GM21526 (cell line): ENCODE measurements around the gene CENPF.
A peak's percentile ranks its signal among the peaks of the same experiment; 100 is the strongest.
"Not testable (repeated sequence)": the region's sequence is repeated elsewhere in the genome, so short reads cannot be mapped to it uniquely, and the experiment has no call there.

Experiments
- ATAC-seq: cut with Tn5 transposase; IDR thresholded peaks from one replicate; pipeline ENCODE4 v1.9.1; 2021; ENCODE audit warnings: moderate library complexity; ENCODE audit not compliant: unreplicated experiment, low FRiP score

CENPF gene

DNA sequence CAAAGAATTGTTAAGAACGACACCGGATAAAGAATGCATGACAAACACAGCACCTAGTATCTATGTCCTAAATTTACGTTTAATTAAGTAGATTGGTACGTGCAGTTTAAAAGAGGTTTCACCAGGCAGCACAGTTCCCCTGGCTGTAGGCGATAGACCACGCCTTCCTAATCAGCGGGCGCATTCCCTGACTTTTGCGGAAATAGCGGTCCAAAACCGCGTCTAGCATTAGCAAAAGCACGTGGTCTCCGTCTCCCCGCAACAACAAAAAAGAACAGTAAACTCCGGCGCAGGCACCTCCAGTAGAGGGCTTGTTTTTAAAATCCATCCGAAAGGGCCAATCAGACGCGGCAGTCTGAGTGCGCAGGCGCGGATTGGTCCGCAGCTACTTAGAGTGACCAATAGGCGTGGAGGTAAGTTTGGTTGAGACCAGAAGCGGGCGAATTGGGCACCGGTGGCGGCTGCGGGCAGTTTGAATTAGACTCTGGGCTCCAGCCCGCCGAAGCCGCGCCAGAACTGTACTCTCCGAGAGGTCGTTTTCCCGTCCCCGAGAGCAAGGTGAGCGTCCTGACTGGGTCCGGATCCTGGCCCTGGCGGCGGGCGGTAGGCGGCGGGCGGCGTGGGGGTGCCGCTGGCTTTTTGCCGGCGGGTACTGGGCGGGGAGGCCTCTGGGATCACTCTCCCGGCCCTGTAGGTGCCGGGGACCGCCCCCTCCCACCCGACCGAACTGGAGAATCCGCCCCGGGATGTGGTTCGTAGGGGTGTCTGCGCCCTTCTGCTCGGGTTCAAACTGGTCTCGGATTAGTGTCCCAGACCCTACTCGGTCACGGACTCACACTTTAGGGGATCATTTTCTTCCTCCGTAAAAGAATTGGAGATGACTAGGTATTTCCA lies at the start of gene CENPF:
CENPF (plus strand) TSS at position 432 of the 894 bp plus-strand sequence. CDS start 10,560 bp downstream, outside the sequence.
- peak; percentile 100 for ATAC-seq

- ATAC-seq = no peak
Measured at GRCh38 chr1:214557952-214558735, 44.9 kb upstream of the CENPF start.

DNA sequence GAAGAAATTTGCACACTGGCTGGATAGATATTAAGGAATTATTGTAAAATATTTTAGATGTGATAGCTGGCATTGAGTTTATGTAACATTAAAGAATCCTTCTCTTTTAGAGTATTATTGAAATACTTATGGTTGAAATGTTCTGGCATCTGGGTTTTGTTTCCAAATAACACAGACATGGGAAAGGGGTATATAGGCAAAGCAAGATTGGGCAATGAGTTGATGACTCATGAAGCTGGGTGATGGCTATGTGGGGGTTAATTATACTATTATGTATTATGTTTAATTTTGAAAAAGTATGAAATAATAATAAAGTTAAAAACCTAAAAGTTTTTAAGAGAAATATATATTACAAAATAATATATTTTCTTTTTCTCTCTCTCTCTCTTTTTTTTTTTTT lies 39.1 kb upstream of the CENPF start:
- ATAC-seq = no peak

DNA sequence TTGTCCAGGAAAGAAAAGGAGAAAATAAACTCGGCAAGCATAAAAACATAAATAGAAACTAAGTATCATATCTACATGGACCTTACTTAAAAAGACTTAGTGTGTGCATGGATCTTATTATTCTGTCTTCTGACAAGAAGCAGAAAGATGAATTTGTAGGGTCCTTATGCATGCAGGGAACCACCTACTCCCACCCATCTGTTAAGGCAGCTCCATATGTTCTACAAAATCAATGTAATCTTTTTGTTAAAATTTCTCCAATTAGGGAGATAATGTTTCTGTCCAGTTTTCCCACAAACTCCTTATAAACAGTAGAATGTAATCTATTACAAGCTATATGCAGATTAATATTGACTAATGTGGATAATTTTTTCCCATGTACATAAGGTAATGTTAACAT lies 37.7 kb upstream of the CENPF start:
- no peak for ATAC-seq

- no peak for ATAC-seq
Measured at GRCh38 chr1:214566158-214567104, 36.6 kb upstream of the CENPF start.

DNA sequence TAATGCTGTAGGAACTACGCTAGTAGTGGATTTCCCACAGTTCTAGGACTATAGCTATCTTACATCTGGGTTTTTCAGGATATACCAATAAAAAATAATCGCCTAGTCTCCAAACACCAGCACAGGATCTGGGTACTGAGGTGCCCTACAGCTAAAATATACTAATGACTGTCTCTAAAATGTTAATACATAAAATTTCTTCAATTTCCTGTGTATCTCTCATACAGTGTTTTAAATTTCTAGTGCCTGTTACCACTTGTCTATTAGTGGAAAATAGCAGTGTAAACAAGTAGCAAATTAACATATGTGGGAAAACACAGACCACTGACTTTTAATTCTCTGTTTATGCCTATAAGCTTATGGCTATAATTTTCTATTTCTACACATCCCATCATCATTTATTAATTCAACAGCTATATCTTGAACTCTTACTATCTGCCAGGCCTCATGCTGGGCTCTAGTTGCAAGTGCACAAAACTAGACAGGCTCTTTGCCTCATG lies 35.5 kb upstream of the CENPF start:
- ATAC-seq = no peak

DNA sequence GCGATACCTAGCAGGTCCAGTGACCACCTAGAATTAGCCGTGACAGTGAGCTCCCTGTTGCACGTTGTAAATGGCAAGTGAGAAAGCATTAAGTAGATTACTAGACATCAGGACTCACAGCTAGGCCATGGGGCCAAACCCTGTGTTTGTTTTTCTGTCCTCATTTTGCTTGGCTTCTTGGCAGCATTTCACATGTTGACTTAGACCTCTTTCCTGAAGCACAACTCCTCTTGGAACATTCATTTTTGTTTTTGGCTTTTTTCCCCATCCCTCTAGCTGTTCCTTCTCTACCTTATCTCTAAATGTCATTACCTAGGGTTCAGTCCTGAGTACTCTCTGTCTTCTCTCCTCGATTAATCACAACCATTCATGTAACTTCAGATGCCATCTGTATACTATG lies 34.7 kb upstream of the CENPF start:
- ATAC-seq = no peak

DNA sequence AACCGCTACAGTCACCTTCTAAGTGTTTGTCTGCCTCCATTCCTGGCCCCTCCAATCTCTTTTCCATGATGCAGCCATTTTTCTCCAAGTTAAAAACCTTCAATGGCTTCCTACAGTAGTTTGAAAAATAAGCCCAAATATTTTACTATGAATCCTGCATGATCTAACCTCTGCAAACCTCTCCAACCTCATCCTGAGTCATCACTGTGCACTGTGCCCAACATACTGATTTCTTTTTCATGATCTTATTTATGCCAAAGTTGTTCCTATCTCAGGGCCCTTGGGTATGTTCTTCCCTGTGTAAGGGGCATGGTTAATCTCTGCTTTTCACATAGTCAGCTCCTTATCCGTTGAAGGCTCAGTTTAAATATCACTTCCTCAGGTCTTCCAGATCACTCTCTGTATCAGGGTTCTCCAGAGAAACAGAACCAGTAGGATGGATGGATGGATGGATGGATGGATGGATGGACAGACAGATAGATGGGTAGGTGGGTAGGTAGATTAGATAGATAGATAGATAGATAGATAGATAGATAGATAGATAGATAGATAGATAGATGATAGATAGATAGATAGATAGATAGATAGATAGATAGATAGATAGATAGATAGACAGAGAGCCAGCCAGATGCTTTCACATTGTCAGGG lies 33.5 kb upstream of the CENPF start:
- no peak for ATAC-seq

- no peak for ATAC-seq
Measured at GRCh38 chr1:214570442-214570841, 32.6 kb upstream of the CENPF start.

DNA sequence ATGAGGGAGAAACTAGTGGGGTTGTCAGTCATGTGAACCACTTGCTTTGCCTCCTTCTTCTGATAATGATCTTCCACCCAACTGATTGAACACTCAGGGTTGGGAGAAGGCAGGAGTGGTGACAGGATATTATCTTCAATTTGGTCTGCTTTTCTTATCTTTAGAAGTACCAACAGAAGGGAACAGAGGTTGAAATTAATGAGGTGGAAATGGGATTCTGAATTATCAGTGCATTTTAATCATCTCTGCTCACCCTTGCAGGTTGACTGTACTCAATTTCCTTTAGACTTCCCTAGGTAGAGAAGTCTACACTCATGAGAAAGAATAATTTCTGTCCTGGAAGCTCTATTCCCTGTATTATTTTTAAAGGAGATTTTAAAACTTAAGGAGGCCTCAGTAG lies 31.7 kb upstream of the CENPF start:
- ATAC-seq = no peak

DNA sequence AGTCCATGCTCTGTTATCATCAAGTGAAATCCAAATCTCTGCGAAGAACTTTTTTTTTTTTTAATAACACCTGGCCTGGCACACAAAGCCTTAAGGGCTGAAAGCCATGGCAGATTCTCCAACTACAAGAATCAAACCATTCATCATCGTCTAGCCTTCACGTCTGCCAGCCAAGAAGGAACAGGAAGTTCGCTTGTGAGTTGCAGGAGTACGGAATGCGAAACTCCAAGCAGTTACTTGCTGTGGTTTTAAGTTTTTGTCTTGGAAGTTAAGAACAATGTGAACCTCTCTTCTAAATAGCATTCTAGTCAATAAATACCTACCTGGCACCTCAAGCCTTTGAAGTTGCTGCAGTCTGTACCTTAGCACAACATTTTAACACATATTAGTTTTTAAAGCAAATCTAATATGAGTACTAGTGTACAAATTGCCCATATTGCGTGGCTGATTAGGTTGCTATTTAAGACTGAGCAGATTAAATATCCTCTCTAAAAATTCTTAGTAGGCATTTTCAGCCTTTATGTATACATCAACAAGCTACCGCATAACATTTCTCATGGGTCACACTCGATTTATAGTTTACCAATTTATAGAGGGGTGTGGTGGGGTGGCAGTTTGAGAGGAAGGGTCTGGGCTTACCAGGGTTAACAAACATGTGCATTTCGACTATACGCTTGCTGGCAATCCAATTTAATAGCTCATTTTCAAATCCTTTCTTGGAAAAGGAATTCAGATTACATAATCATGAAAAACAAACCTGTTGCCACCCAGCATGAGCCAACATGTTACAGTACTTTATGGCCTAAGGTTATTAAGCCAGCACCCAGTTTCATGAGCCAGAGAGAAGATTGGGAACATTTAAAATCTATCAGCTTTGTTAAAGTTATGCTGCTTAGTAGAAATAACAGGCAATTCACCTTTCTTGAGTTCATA lies 29.3 kb upstream of the CENPF start:
- ATAC-seq = no peak

- no peak for ATAC-seq
Measured at GRCh38 chr1:214574598-214575411, 28.2 kb upstream of the CENPF start.

DNA sequence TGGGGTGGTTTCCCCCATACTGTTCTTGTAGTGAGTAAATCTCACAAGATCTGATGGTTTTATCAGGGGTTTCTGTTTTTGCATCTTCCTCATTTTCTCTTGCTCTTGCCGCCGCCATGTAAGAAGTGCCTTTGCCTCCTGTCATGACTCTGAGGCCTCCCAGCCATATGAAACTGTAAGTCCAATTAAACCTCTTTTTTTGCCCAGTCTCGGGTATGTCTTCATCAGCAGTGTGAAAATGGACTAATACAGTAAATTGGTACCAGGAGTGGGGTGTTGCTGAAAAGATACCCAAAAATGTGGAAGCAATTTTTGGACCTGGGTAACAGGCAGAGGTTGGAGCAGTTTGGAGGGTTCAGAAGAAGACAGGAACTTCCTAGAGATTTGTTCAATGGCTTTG lies 26.9 kb upstream of the CENPF start:
- ATAC-seq = not testable (repeated sequence)

DNA sequence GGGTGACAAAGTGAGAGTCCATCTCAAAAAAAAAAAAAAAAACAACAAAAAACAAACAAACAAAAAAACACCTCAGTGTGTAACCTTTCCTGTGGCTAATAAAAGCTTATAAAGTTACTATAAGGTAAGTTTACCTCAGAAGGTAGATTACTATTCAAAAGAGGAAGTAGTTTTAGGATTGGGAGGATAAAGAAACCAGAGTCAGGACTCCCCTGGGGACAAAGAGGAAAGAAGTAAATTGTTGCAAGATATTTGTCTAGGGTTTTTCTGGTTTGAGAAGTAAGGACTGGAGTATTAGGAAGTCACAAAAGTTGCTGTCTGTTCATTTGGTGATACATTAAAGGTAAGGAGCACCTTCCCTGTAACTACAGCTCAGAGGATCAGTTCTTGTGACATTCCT lies 23.8 kb upstream of the CENPF start:
- no peak for ATAC-seq

- no peak for ATAC-seq
Measured at GRCh38 chr1:214581785-214582184, 21.2 kb upstream of the CENPF start.

DNA sequence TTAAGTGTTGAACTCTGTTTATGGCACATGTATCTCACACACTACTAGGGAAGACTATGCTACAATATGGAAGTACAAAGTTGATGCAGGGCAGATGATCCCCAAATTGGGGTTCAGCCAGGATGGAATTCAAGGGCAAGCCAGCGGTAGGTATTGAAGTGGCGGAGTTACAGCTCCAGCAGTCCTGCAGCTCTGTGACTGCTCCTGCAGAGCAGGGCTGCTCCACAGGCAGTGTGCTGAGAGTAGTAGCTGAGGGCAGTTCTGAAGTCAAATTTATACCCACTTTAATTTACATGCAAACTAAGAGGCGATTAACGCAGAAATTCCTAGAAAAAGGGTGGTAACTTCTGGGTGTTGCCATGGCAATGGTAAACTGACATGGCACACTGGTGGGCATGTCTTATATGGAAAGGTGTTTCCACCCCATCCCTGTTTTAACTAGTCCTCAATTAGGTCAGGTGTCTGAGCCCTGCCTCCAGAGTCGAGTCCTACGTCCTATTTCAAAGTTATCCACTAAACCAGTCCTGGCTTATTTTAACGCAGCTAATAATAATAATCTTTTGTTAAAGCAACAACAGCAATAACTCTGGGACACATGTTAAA lies 20.6 kb upstream of the CENPF start:
- no peak for ATAC-seq

DNA sequence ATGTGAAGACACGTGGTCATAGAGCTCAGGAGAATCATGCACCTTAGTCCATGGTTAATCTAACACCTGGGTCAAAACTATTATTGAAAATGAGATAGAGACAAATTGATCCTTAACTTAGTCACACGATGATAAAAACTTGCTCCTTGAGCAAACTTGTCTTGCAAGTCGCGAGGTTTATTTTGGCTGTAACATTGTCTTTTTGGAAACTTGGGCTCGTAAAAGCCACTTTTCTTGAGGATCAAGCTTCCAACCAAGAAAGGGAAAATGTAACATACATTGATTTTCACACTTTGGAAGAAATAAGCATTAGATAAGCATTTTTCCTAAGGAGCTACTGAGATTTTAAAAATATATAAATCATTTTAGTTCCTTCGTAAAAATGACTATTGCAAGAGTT lies 19.9 kb upstream of the CENPF start:
- ATAC-seq = no peak
